ENCODE results near the gene RPS21. TPM values are rescaled to one million over a fixed set of nuclear protein-coding genes. Genes with fewer than 3 reads are reported as not detected.

The RPS21 gene
- total RNA-seq, 4 donors from 2014 or later: 1,151 to 14,756 (median 1,928) TPM

GRCh38 chr20:62408640-62409039 lies 21.7 kb downstream of the RPS21 start:
- no peak overlapping the region for H3K27ac ChIP-seq
- H3K27me3 ChIP-seq: no peaks in the 10 kb centered on the region
- no peaks in the 10 kb centered on the region for H3K36me3 ChIP-seq
- H3K9me3 ChIP-seq: no peaks in the 10 kb centered on the region
- H3K4me3 ChIP-seq: no peak overlapping the region
- DNase-seq: no peak
- H3K4me1 ChIP-seq: peaks cover 0 to 28% of the 10 kb centered on the region in 2 donors
- TF ChIP-seq CTCF (IDR thresholded peaks at IDR 0.05): no peak
- no peak for TF ChIP-seq POLR2A (IDR thresholded peaks at IDR 0.05)
- intact Hi-C loops (cut with DNase I; ENCODE audit: low total_unique reads): loop anchor here (10.0 kb wide), 1 partner anchor 396 kb away; the partner anchor contains the start of gene OGFR

DNA sequence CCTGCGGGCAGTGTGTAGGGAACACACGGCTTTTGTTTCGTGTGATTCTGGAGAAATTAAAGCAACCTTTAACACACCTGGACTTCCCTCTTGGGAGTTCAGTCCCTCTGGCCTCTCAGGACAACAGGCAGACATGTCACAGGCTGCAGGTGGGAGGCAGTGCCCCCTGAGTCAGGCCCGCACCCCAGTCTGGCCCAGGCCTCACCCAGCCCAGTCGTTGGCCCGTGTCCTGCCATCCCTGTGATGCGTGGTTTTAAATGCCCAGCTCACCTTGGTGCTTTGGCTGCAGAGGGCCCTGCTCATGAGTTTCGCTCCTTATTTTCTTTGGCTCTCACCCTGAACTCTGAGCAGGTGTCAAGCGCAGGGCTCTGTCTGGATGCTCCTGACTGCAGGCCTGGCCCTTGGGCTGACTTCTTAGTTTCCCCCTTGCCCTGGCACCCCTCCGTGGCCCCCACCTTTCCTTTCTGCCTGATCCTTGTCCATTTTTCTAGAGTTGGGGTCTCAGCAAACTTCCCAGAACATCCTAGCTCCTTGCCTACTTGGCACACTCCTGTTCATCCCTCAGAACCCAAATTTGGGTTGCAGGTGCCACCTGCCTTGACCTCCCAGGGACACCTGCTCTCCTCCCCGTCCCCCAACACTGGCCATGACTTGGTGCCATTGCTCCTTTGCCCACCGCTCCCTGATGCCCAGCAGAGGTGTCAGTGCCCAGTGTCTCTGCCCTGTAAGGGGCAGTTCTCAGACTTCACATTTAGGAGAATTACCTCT lies 22.4 kb downstream of the RPS21 start:
- TF ChIP-seq POLR2A (IDR thresholded peaks at IDR 0.05) (no peak), CTCF (IDR thresholded peaks at IDR 0.05) (no peak)
- Histone ChIP-seq H3K4me1 (peaks cover 0 to 28% of the 10 kb centered on the region in 2 donors), H3K36me3 (no peaks in the 10 kb centered on the region), H3K27me3 (no peaks in the 10 kb centered on the region), H3K27ac (no peak overlapping the region), H3K4me3 (no peak overlapping the region), H3K9me3 (no peaks in the 10 kb centered on the region)
- DNase-seq: no peak
- intact Hi-C loops (cut with DNase I; ENCODE audit: low total_unique reads): loop anchor here (10.0 kb wide), 1 partner anchor 396 kb away; the partner anchor contains the start of gene OGFR

DNA sequence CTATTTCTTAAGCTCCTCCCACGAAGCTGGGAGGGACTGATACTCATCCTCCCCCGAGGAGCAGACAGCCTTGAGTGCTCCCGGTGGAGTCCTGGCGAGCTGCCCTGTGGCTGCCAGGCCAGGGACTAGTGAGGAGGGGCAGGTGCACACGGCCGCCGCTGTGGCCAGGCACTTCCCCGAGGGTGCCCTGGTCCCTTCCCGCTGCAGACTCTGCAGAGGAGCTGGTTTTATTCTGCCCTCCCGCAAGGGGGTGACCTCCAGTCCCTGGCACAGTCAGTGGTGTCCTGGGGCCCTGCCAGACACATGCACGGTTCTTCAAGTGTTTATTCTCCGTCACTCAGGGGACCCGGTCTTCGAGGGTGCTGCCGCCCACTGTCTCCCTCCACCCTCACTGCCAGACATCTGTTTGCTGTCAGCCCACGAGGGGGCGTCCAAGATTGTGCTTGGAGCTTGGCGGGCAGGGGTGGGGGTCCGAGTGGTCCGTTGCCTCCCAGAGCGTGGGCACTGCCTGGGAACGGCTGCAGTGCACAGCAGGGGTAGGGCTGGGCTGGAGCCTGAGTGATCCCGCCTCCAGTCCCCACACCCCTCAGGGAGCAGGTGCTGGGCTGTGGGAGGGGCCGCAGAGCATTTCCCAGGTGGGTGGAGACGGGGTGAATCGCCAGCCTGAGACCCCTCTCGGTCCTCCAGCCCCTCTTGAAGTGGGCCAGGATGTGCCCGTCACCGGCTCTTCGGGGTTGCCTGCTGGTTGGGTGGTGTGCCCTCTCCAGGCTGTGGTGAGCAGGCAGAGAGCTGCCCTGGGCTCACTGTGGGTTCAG lies 23.2 kb downstream of the RPS21 start:
- H3K27ac ChIP-seq: no peak overlapping the region
- no peaks in the 10 kb centered on the region for H3K9me3 ChIP-seq
- TF ChIP-seq CTCF (IDR thresholded peaks at IDR 0.05) (peak; percentile 31 to 47 (median 40)), POLR2A (IDR thresholded peaks at IDR 0.05) (no peak)
- no peaks in the 10 kb centered on the region for H3K36me3 ChIP-seq
- peak; percentile 62 to 66 for DNase-seq
- H3K4me3 ChIP-seq: no peak overlapping the region
- H3K27me3 ChIP-seq: no peaks in the 10 kb centered on the region
- intact Hi-C loops (cut with DNase I; ENCODE audit: low total_unique reads): loop anchor here (10.0 kb wide), 2 partner anchors 395 kb away; partner anchors contain the start of gene OGFR
- peaks cover 0 to 28% of the 10 kb centered on the region in 2 donors for H3K4me1 ChIP-seq

- Histone ChIP-seq H3K27ac (no peak overlapping the region), H3K4me1 (peaks cover 0 to 21% of the 10 kb centered on the region in 2 donors), H3K27me3 (no peaks in the 10 kb centered on the region), H3K36me3 (no peaks in the 10 kb centered on the region), H3K9me3 (no peaks in the 10 kb centered on the region), H3K4me3 (no peak overlapping the region)
- TF ChIP-seq CTCF (IDR thresholded peaks at IDR 0.05) (no peak), POLR2A (IDR thresholded peaks at IDR 0.05) (no peak)
- intact Hi-C loops (cut with DNase I; ENCODE audit: low total_unique reads): loop anchor here (10.0 kb wide), 1 partner anchor 396 kb away; no protein-coding TSS in a partner anchor
- no peak for DNase-seq
Observed at GRCh38 chr20:62410746-62411478, 24.0 kb downstream of the RPS21 start.
